ENCODE measurements around the gene ALDH1B1. TPM values are rescaled to one million over a fixed set of nuclear protein-coding genes. Genes with fewer than 3 reads are reported as not detected.

Gene ALDH1B1
- total RNA-seq, 6 donors from 2014 or later, result 2.1 to 18.0 (median 8.5) TPM

- H3K9me3 ChIP-seq, result no peaks in the 10 kb centered on the region
- TF ChIP-seq EP300 (IDR thresholded peaks at IDR 0.05) (no peak), POLR2A (IDR thresholded peaks at IDR 0.05) (no peak), CTCF (IDR thresholded peaks at IDR 0.05) (no peak), POLR2AphosphoS5 (IDR thresholded peaks at IDR 0.05) (no peak)
- H3K4me3 ChIP-seq, result no peak overlapping the region
- no peak overlapping the region for H3K27ac ChIP-seq
- H3K4me1 ChIP-seq, result no peaks in the 10 kb centered on the region
- H3K36me3 ChIP-seq, result no peaks in the 10 kb centered on the region
- ATAC-seq (ENCODE audit: low FRiP score in 2 of 2) (no peak), DNase-seq (no peak)
- no peaks in the 10 kb centered on the region for H3K27me3 ChIP-seq
- 81 to 88% methylated on average over 9 of the region's 9 CpGs for WGBS, 2 donors
These were observed 14.1 kb downstream of the ALDH1B1 start for GRCh38 chr9:38406476-38407186.

GRCh38 chr9:38408719-38409118 is 16.2 kb downstream of the ALDH1B1 start:
- no peaks in the 10 kb centered on the region for H3K27me3 ChIP-seq
- TF ChIP-seq POLR2AphosphoS5 (IDR thresholded peaks at IDR 0.05), result no peak
- TF ChIP-seq CTCF (IDR thresholded peaks at IDR 0.05), result no peak
- TF ChIP-seq POLR2A (IDR thresholded peaks at IDR 0.05), result no peak
- TF ChIP-seq EP300 (IDR thresholded peaks at IDR 0.05), result no peak
- WGBS, 2 donors, result 33 to 41% methylated on average over 4 of the region's 4 CpGs
- H3K4me1 ChIP-seq, result no peaks in the 10 kb centered on the region
- ATAC-seq (ENCODE audit: low FRiP score in 2 of 2) (no peak), DNase-seq (no peak)
- H3K36me3 ChIP-seq, result no peaks in the 10 kb centered on the region
- H3K9me3 ChIP-seq, result no peaks in the 10 kb centered on the region
- no peak overlapping the region for H3K4me3 ChIP-seq
- no peak overlapping the region for H3K27ac ChIP-seq

- Histone ChIP-seq H3K27ac (no peak overlapping the region), H3K9me3 (no peaks in the 10 kb centered on the region), H3K4me1 (no peaks in the 10 kb centered on the region), H3K36me3 (no peaks in the 10 kb centered on the region), H3K27me3 (no peaks in the 10 kb centered on the region), H3K4me3 (no peak overlapping the region)
- ATAC-seq (ENCODE audit: low FRiP score in 2 of 2) (no peak), DNase-seq (no peak)
- TF ChIP-seq CTCF (IDR thresholded peaks at IDR 0.05), result no peak
- TF ChIP-seq POLR2A (IDR thresholded peaks at IDR 0.05), result no peak
- no peak for TF ChIP-seq EP300 (IDR thresholded peaks at IDR 0.05)
- no peak for TF ChIP-seq POLR2AphosphoS5 (IDR thresholded peaks at IDR 0.05)
- WGBS, 2 donors, result 74 to 76% methylated on average over 6 of the region's 6 CpGs
These were observed 20.2 kb downstream of the ALDH1B1 start for GRCh38 chr9:38412751-38413150.

- no peaks in the 10 kb centered on the region for H3K27me3 ChIP-seq
- no peaks in the 10 kb centered on the region for H3K4me1 ChIP-seq
- no peak for TF ChIP-seq POLR2A (IDR thresholded peaks at IDR 0.05)
- TF ChIP-seq POLR2AphosphoS5 (IDR thresholded peaks at IDR 0.05), result no peak
- TF ChIP-seq EP300 (IDR thresholded peaks at IDR 0.05), result no peak
- no peak for TF ChIP-seq CTCF (IDR thresholded peaks at IDR 0.05)
- no peak overlapping the region for H3K27ac ChIP-seq
- ATAC-seq (ENCODE audit: low FRiP score in 2 of 2) (no peak), DNase-seq (no peak)
- WGBS, 2 donors, result 75 to 80% methylated on average over 7 of the region's 7 CpGs
- H3K9me3 ChIP-seq, result no peaks in the 10 kb centered on the region
- no peak overlapping the region for H3K4me3 ChIP-seq
- no peaks in the 10 kb centered on the region for H3K36me3 ChIP-seq
These were observed 20.8 kb downstream of the ALDH1B1 start for GRCh38 chr9:38413283-38413682.

Data from upper lobe of left lung (tissue), 6 donors.